ENCODE data around the gene ASB11.

ASB11 gene

GRCh38 chrX:15315509-15315908 is at the start of gene ASB11:
Gene ASB11, minus strand, starts transcription at chrX:15315640. Its CDS starts 35 bp downstream, at chrX:15315605.
- Histone ChIP-seq H3K4me3 (ENCODE audit: low read depth in 1 of 2, low read length in 1 of 2) (no peak within 1 kb of the TSS), H3K36me3 (no peaks in the 10 kb centered on the region)
- TF ChIP-seq CTCF (IDR thresholded peaks at IDR 0.05): no peak

DNA sequence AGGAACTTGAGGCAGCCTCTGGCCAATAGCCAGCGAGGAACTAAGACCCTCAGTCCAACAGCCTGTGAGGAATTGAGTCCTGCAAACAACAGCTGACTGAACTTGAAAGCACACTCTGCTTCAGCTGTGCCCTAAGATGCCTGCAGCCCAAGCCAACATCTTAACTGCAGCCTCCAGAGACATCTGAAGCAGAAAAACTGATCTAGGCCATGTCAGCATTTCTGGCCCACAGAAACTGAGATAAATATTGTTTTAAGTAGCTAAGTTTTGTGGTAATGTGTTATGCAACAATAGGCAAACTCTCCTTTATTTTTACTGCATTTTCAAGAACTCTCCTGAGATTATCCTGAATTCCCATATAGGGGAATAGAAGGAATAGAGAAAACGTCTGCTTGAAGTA is 44.3 kb upstream of the ASB11 start:
- Histone ChIP-seq H3K9me3 (no peaks in the 10 kb centered on the region), H3K27me3 (no peaks in the 10 kb centered on the region), H3K36me3 (no peaks in the 10 kb centered on the region), H3K27ac (no peak overlapping the region), H3K4me3 (ENCODE audit: low read depth in 1 of 2, low read length in 1 of 2) (no peak overlapping the region), H3K4me1 (ENCODE audit: control insufficient read depth in 1 of 2, insufficient read depth in 1 of 2, low read depth in 1 of 2, low read length in 1 of 2) (peaks cover 0 to 4% of the 10 kb centered on the region in 2 experiments)
- no peak for TF ChIP-seq CTCF (IDR thresholded peaks at IDR 0.05)

More at GRCh38 chrX:15315509-15315908, at the start of gene ASB11:
- Histone ChIP-seq H3K27me3 (no peaks in the 10 kb centered on the region), H3K9me3 (no peaks in the 10 kb centered on the region), H3K4me1 (ENCODE audit: control insufficient read depth in 1 of 2, insufficient read depth in 1 of 2, low read depth in 1 of 2, low read length in 1 of 2) (no peaks in the 10 kb centered on the region), H3K27ac (no peak within 1 kb of the TSS)

GRCh38 chrX:15358533-15358932 is 43.1 kb upstream of the ASB11 start:
- Histone ChIP-seq H3K36me3 (no peaks in the 10 kb centered on the region), H3K27ac (no peak overlapping the region), H3K27me3 (no peaks in the 10 kb centered on the region), H3K9me3 (no peaks in the 10 kb centered on the region), H3K4me3 (ENCODE audit: low read depth in 1 of 2, low read length in 1 of 2) (no peak overlapping the region), H3K4me1 (ENCODE audit: control insufficient read depth in 1 of 2, insufficient read depth in 1 of 2, low read depth in 1 of 2, low read length in 1 of 2) (peaks cover 0 to 4% of the 10 kb centered on the region in 2 experiments)
- no peak for TF ChIP-seq CTCF (IDR thresholded peaks at IDR 0.05)

GRCh38 chrX:15356444-15356843 is 41.0 kb upstream of the ASB11 start:
- H3K4me1 ChIP-seq (ENCODE audit: control insufficient read depth in 1 of 2, insufficient read depth in 1 of 2, low read depth in 1 of 2, low read length in 1 of 2): peaks cover 0 to 4% of the 10 kb centered on the region in 2 experiments
- no peak overlapping the region for H3K27ac ChIP-seq
- H3K36me3 ChIP-seq: no peaks in the 10 kb centered on the region
- no peak overlapping the region for H3K4me3 ChIP-seq (ENCODE audit: low read depth in 1 of 2, low read length in 1 of 2)
- no peaks in the 10 kb centered on the region for H3K27me3 ChIP-seq
- H3K9me3 ChIP-seq: no peaks in the 10 kb centered on the region
- TF ChIP-seq CTCF (IDR thresholded peaks at IDR 0.05): no peak

- peaks cover 10 to 13% of the 10 kb centered on the region in 2 experiments for H3K4me1 ChIP-seq (ENCODE audit: control insufficient read depth in 1 of 2, insufficient read depth in 1 of 2, low read depth in 1 of 2, low read length in 1 of 2)
- no peaks in the 10 kb centered on the region for H3K36me3 ChIP-seq
- H3K9me3 ChIP-seq: no peaks in the 10 kb centered on the region
- TF ChIP-seq CTCF (IDR thresholded peaks at IDR 0.05): no peak
- H3K4me3 ChIP-seq (ENCODE audit: low read depth in 1 of 2, low read length in 1 of 2): no peak overlapping the region
- H3K27ac ChIP-seq: no peak overlapping the region
- H3K27me3 ChIP-seq: no peaks in the 10 kb centered on the region
These were observed 35.0 kb upstream of the ASB11 start for GRCh38 chrX:15350329-15350996.

All from neutrophil (primary cell).